ENCODE data around the gene ADGRG3. TPM values are rescaled to one million over a fixed set of nuclear protein-coding genes. Genes with fewer than 3 reads are reported as not detected.

Gene ADGRG3
- total RNA-seq: 0.20 TPM in 1 of 2 replicates, not detected in the other
- polyA plus RNA-seq: not detected in 2 replicates

- Histone ChIP-seq H3K27ac (no peak within 1 kb of the TSS), H3K9me3 (ENCODE audit: low read depth) (no peaks in the 10 kb centered on the region), H3K9me2 (replicated peaks; ENCODE audit: insufficient read depth) (no peaks in the 10 kb centered on the region), H2AFZ (no peak within 1 kb of the TSS), H3K4me3 (no peak within 1 kb of the TSS), H3K4me2 (no peak within 1 kb of the TSS), H3K27me3 (no peaks in the 10 kb centered on the region), H3K4me1 (ENCODE audit: insufficient read depth) (no peaks in the 10 kb centered on the region), H3K36me3 (replicated peaks; ENCODE audit: insufficient read depth, low read depth) (no peaks in the 10 kb centered on the region), H3K79me2 (no peaks in the 10 kb centered on the region), H4K20me1 (ENCODE audit: insufficient read depth, poor library complexity, severe bottlenecking) (no peaks in the 10 kb centered on the region)
- DNase-seq (ENCODE audit: low spot score): no peak
- 92% methylated on average over 11 of the region's 11 CpGs for WGBS (ENCODE audit: low lambda C conversion rate, missing lambda C conversion rate)
- TF ChIP-seq CTCF (IDR thresholded peaks at IDR 0.05; ENCODE audit: poor library complexity) (no peak), EZH2 (IDR thresholded peaks at IDR 0.05; ENCODE audit: borderline replicate concordance) (no peak), EZH2phosphoT487 (IDR thresholded peaks at IDR 0.05; ENCODE audit: low read depth, severe bottlenecking, unreplicated experiment) (no peak)
These were observed at the start of gene ADGRG3 for GRCh38 chr16:57668263-57668571. Gene ADGRG3 (plus strand): TSS chr16:57668306. CDS start chr16:57668348, 42 bp downstream.

GRCh38 chr16:57619133-57619605 lies 48.9 kb upstream of the ADGRG3 start:
- TF ChIP-seq EZH2 (IDR thresholded peaks at IDR 0.05; ENCODE audit: borderline replicate concordance) (no peak), CTCF (IDR thresholded peaks at IDR 0.05; ENCODE audit: poor library complexity) (no peak), EZH2phosphoT487 (IDR thresholded peaks at IDR 0.05; ENCODE audit: low read depth, severe bottlenecking, unreplicated experiment) (no peak)
- Histone ChIP-seq H3K4me2 (peak overlapping the region; percentile 84), H2AFZ (no peak overlapping the region), H3K36me3 (replicated peaks; ENCODE audit: insufficient read depth, low read depth) (no peaks in the 10 kb centered on the region), H3K4me1 (ENCODE audit: insufficient read depth) (peaks cover 29% of the 10 kb centered on the region), H3K27ac (peak overlapping the region; percentile 94), H3K27me3 (no peaks in the 10 kb centered on the region), H3K9me3 (ENCODE audit: low read depth) (no peaks in the 10 kb centered on the region), H3K9me2 (replicated peaks; ENCODE audit: insufficient read depth) (no peaks in the 10 kb centered on the region), H3K79me2 (peaks cover 36% of the 10 kb centered on the region), H4K20me1 (ENCODE audit: insufficient read depth, poor library complexity, severe bottlenecking) (no peaks in the 10 kb centered on the region), H3K4me3 (no peak overlapping the region)
- DNase-seq (ENCODE audit: low spot score): no peak
- 79% methylated on average over 8 of the region's 8 CpGs for WGBS (ENCODE audit: low lambda C conversion rate, missing lambda C conversion rate)

GRCh38 chr16:57619606-57620334 lies 48.3 kb upstream of the ADGRG3 start:
- Histone ChIP-seq H2AFZ (peak overlapping the region; percentile 22), H3K27ac (peak overlapping the region; percentile 94), H3K9me2 (replicated peaks; ENCODE audit: insufficient read depth) (no peaks in the 10 kb centered on the region), H3K27me3 (no peaks in the 10 kb centered on the region), H4K20me1 (ENCODE audit: insufficient read depth, poor library complexity, severe bottlenecking) (no peaks in the 10 kb centered on the region), H3K4me2 (peak overlapping the region; percentile 84), H3K4me1 (ENCODE audit: insufficient read depth) (peaks cover 29% of the 10 kb centered on the region), H3K36me3 (replicated peaks; ENCODE audit: insufficient read depth, low read depth) (no peaks in the 10 kb centered on the region), H3K4me3 (peak overlapping the region; percentile 3), H3K9me3 (ENCODE audit: low read depth) (no peaks in the 10 kb centered on the region), H3K79me2 (peaks cover 40% of the 10 kb centered on the region)
- TF ChIP-seq EZH2 (IDR thresholded peaks at IDR 0.05; ENCODE audit: borderline replicate concordance) (no peak), CTCF (IDR thresholded peaks at IDR 0.05; ENCODE audit: poor library complexity) (no peak), EZH2phosphoT487 (IDR thresholded peaks at IDR 0.05; ENCODE audit: low read depth, severe bottlenecking, unreplicated experiment) (no peak)
- 67% methylated on average over 14 of the region's 16 CpGs for WGBS (ENCODE audit: low lambda C conversion rate, missing lambda C conversion rate)
- peak; percentile 87 for DNase-seq (ENCODE audit: low spot score)
